Gastrocnemius medialis (tissue), 4 donors: ENCODE data around the gene SLC25A23. TPM values are rescaled to one million over a fixed set of nuclear protein-coding genes. Genes with fewer than 3 reads are reported as not detected.

Source experiments
- ATAC-seq, 2 donors: fragments of 150-250 bp; one replicate each; pipeline ENCODE4 v1.9.1; 2016
- DNase-seq, 2 donors: peaks; one replicate each; pipeline ENCODE4 v3.0.0-alpha.2; 2019
- H3K27ac ChIP-seq, 4 donors: fragments of 200-600 bp; sonication (generic); 1 replicate in 1 of 4; 2 replicates in 3 of 4; pipeline ENCODE4 v1.5.1; 2016 to 2018; ENCODE audit warnings: mild to moderate bottlenecking in 2 of 4, moderate library complexity in 1 of 4
- H3K27me3 ChIP-seq, 3 donors: fragments of 200-600 bp; sonication (generic) in 2 of 3; 1 replicate in 1 of 3; 2 replicates in 2 of 3; pipeline versions ENCODE4 v1.5.1 to v1.6.0; 2016 to 2019; ENCODE audit warnings: mild to moderate bottlenecking in 1 of 3, moderate library complexity in 1 of 3
- H3K36me3 ChIP-seq, 2 donors: fragments of 200-600 bp; sonication (generic) in 1 of 2; one replicate each; pipeline ENCODE4 v1.5.1; 2017 to 2018
- H3K4me1 ChIP-seq, 2 donors: fragments of 200-600 bp; sonication (generic) in 1 of 2; one replicate each; pipeline ENCODE4 v1.5.1; 2016 to 2017; ENCODE audit warnings: mild to moderate bottlenecking in 2 of 2
- H3K4me3 ChIP-seq, 4 donors: fragments of 200-600 bp; sonication (generic) in 3 of 4; 1 replicate in 1 of 4; 2 replicates in 3 of 4; pipeline ENCODE4 v1.5.1; 2016 to 2019; ENCODE audit warnings: mild to moderate bottlenecking in 2 of 4
- H3K9me3 ChIP-seq, 3 donors: fragments of 200-600 bp; sonication (generic) in 2 of 3; 1 replicate in 1 of 3; 2 replicates in 2 of 3; pipeline ENCODE4 v1.5.1; 2016 to 2019
- POLR2A ChIP-seq, 2 donors: fragments of 450-650 bp; IDR thresholded peaks; one replicate each; pipeline ENCODE4 v1.6.1; 2017; ENCODE audit warnings: antibody characterized with exemption in 2 of 2, mild to moderate bottlenecking in 2 of 2, moderate library complexity in 2 of 2
- in situ Hi-C, 4 donors: fragments of 200-750 bp; cut with MboI; loops; one replicate each; pipeline versions ENCODE4 v1.15.0 to v1.8.0; 2017; ENCODE audit warnings: low sequenced_read_pairs in 4 of 4
- intact Hi-C: fragments of 100-400 bp; cut with DNase I; formaldehyde crosslinking; loops from one replicate; pipeline ENCODE4 v1.15.1; 2023; ENCODE audit warnings: low total_unique reads
- total RNA-seq, 4 donors: library from RNA; depleted of rRNA; stranded (reverse); fragments of >200 nt; gene quantifications; one replicate each; pipeline versions ENCODE4 v1.1.0 to v1.2.3, GENCODE V29; 2016
- TF ChIP-seq, protein P1 (sequence below), 5 experiments: fragments of 450-650 bp in 3 of 5; fragments of 200-600 bp in 2 of 5; sonication (generic) in 2 of 5; IDR thresholded peaks in 4 of 5; conservative IDR thresholded peaks in 1 of 5; 1 replicate in 4 of 5; 2 replicates in 1 of 5; pipeline ENCODE4 v1.5.1; 2016 to 2019; ENCODE audit warnings: antibody characterized with exemption in 5 of 5, mild to moderate bottlenecking in 3 of 5, moderate library complexity in 3 of 5

SLC25A23 gene
- total RNA-seq, 4 donors from 2014 or later = 61.7 to 73.6 (median 65.0) TPM

DNA sequence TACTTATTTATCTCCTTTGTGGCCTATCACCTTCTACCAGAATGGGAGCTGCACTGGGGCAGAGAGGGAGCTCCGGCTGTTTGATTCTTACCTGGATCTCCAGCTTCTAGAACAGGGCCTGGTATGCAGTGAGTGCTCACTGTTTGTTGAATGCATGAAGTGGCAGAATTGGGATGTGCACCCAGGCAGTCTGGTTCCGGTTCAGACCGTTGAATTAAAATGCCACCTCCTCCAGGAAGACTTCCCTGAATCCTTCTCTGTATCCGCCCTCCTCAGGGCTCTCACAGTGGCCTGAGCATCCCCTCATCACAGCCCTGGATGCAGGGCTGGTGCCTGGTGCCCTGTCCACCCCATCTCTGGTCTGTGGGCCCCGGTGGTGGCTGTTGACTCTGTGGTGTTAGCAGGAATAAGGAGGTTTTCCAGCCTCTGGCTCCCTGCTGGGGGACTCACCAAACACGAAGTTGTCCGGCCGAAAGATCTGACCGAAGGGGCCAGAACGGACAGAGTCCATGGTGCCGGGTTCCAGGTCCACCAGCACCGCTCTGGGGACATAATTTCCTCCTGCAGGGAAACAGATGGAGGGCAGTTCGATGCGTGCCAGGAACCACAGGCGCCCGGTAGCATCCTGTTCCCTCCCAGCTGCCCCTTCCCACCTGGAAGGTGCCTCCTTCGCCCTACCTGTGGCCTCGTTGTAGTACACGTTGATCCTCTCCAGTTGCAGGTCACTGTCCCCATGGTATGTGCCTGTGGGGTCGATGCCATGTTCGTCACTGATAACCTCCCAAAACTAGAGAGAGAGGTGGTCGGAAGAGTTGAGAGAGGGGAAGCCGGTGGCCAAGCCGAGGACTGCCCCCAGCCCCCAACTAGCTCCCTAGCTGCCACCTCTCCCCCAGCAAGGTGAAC, 41.5 kb upstream of the SLC25A23 start:
- peaks cover 21 to 30% (median 30%) of the 10 kb centered on the region in 3 donors for H3K27me3 ChIP-seq
- H3K4me1 ChIP-seq = no peaks in the 10 kb centered on the region
- H3K36me3 ChIP-seq = no peaks in the 10 kb centered on the region
- in situ Hi-C loops = loop anchor here in 3 of 4 donors (25.0 kb wide), 2 partner anchors 236 to 361 kb away; partner anchors contain the start of genes GPR108 (in 1 of the 3) and TRIP10 (in 1 of the 3)
- DNase-seq (no peak), ATAC-seq (no peak)
- TF ChIP-seq POLR2A (IDR thresholded peaks at IDR 0.05) = no peak
- TF ChIP-seq, protein P1, sequence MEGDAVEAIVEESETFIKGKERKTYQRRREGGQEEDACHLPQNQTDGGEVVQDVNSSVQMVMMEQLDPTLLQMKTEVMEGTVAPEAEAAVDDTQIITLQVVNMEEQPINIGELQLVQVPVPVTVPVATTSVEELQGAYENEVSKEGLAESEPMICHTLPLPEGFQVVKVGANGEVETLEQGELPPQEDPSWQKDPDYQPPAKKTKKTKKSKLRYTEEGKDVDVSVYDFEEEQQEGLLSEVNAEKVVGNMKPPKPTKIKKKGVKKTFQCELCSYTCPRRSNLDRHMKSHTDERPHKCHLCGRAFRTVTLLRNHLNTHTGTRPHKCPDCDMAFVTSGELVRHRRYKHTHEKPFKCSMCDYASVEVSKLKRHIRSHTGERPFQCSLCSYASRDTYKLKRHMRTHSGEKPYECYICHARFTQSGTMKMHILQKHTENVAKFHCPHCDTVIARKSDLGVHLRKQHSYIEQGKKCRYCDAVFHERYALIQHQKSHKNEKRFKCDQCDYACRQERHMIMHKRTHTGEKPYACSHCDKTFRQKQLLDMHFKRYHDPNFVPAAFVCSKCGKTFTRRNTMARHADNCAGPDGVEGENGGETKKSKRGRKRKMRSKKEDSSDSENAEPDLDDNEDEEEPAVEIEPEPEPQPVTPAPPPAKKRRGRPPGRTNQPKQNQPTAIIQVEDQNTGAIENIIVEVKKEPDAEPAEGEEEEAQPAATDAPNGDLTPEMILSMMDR (IDR thresholded peaks at IDR 0.05 in 4 of 5, conservative IDR thresholded peaks at IDR 0.05 in 1 of 5) = no peak
- intact Hi-C loops = no loop called here
- no peaks in the 10 kb centered on the region for H3K9me3 ChIP-seq
- H3K4me3 ChIP-seq = peak overlapping the region in 3 of 4 donors; percentile 48 to 52 (median 49)
- no peak overlapping the region for H3K27ac ChIP-seq

DNA sequence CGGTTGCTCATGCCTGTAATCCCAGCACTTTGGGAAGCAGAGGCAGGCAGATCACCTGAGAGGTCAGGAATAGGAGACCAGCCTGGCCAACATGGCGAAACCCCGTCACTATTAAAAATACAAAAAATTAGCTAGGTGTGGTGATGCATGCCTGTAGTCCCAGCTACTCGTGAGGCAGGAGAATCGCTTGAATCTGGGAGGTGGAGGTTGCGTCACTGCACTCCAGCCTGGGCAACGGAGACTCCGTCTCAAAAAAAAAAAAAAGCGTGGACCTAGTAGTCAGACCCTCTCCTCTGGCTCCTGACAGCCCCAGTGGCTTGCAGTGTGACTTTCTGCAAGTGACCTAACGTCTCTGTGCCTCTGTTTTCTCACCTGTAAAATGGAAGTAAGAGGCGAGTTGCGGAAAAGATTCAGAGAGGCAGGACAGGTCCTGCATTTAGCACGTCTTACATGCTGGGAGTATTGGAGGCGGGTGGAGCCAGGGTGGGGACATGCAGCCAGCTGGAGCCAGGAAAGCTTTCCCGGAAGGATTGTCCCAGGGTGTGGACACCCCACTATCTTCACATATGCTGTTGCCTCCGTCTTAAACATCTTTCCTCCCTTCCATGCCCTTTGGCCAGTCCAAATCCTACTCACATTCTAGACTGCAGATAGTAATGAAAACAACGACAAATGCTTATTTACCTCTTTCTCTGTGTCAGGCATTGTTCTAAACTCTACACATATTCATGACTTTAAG, 39.6 kb upstream of the SLC25A23 start:
- intact Hi-C loops = no loop called here
- no peaks in the 10 kb centered on the region for H3K36me3 ChIP-seq
- H3K4me1 ChIP-seq = no peaks in the 10 kb centered on the region
- peaks cover 21 to 30% (median 30%) of the 10 kb centered on the region in 3 donors for H3K27me3 ChIP-seq
- H3K9me3 ChIP-seq = no peaks in the 10 kb centered on the region
- in situ Hi-C loops = no loop called here
- DNase-seq (no peak), ATAC-seq (no peak)
- TF ChIP-seq, protein P1 (IDR thresholded peaks at IDR 0.05 in 4 of 5, conservative IDR thresholded peaks at IDR 0.05 in 1 of 5) = no peak
- no peak for TF ChIP-seq POLR2A (IDR thresholded peaks at IDR 0.05)
- H3K4me3 ChIP-seq = no peak overlapping the region
- no peak overlapping the region for H3K27ac ChIP-seq

DNA sequence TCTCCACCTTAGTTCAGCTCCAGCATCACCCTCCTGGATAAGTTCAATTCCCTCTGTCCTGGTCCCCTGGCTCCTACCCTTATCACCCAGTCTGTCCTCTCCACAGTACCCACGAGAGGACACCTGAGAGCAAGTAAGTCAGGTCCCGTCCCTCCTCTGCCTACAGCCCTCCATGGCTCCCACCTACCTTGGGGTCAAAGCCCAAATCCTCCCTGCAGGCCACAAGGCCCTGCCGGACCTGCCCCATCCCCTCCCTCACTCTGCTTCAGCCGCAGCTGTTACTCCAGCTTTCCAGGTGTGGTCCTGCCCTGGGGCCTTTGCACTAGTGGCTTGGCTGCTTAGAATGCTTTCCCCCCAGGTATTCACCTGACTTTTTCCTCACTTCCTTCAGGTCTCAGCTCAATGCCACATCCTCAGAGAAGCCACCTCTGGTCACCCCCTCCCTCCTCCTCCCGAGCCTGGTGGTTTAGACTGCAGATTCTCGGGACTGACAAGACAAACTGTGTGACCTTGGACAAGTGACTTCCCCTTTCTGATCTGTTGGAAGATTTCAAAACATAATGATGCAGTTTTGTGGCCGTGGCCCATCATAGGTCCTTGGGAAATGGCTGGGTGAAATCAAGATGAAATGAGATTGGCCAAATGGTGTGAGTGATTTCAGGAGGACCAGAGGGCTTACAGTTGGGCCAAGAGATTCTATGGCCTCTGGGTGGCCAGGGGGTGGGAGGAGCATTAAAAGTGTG, 38.9 kb upstream of the SLC25A23 start:
- ATAC-seq (no peak), DNase-seq (no peak)
- TF ChIP-seq, protein P1 (IDR thresholded peaks at IDR 0.05 in 4 of 5, conservative IDR thresholded peaks at IDR 0.05 in 1 of 5) = no peak
- no peak for TF ChIP-seq POLR2A (IDR thresholded peaks at IDR 0.05)
- Histone ChIP-seq H3K4me1 (no peaks in the 10 kb centered on the region), H3K36me3 (no peaks in the 10 kb centered on the region), H3K4me3 (no peak overlapping the region), H3K27me3 (peaks cover 21 to 29% (median 26%) of the 10 kb centered on the region in 3 donors), H3K9me3 (no peaks in the 10 kb centered on the region), H3K27ac (no peak overlapping the region)
- intact Hi-C loops (no loop called here), in situ Hi-C loops (no loop called here)

- intact Hi-C loops (no loop called here), in situ Hi-C loops (no loop called here)
- ATAC-seq (no peak), DNase-seq (no peak)
- Histone ChIP-seq H3K27me3 (peaks cover under 1 to 6% (median 2%) of the 10 kb centered on the region in 3 donors), H3K4me3 (no peak overlapping the region), H3K9me3 (no peaks in the 10 kb centered on the region), H3K36me3 (no peaks in the 10 kb centered on the region), H3K4me1 (no peaks in the 10 kb centered on the region), H3K27ac (no peak overlapping the region)
- TF ChIP-seq POLR2A (IDR thresholded peaks at IDR 0.05) = no peak
- TF ChIP-seq, protein P1 (IDR thresholded peaks at IDR 0.05 in 4 of 5, conservative IDR thresholded peaks at IDR 0.05 in 1 of 5) = no peak
Measured at GRCh38 chr19:6495947-6496346, 36.4 kb upstream of the SLC25A23 start.
